Ovary (tissue), 1 donor: ENCODE data around the gene CRLF2.

Experiments used
- EP300 ChIP-seq: sonication (generic); formaldehyde crosslinking; IDR thresholded peaks from one replicate; pipeline ENCODE4 v1.6.1; 2017; ENCODE audit warnings: antibody characterized with exemption
- POLR2A ChIP-seq: fragments of 450-650 bp; IDR thresholded peaks from one replicate; pipeline ENCODE4 v1.6.1; 2017; ENCODE audit warnings: antibody characterized with exemption, mild to moderate bottlenecking, moderate library complexity

- TF ChIP-seq EP300 (no peak), POLR2A (no peak)
Observed at GRCh38 chrX:1185561-1185960, 26.9 kb downstream of the CRLF2 start.
